ENCODE results near the gene P2RX2. TPM values are rescaled to one million over a fixed set of nuclear protein-coding genes. Genes with fewer than 3 reads are reported as not detected.

P2RX2 gene
- total RNA-seq, 1 experiment from 2014 or later = not detected

DNA sequence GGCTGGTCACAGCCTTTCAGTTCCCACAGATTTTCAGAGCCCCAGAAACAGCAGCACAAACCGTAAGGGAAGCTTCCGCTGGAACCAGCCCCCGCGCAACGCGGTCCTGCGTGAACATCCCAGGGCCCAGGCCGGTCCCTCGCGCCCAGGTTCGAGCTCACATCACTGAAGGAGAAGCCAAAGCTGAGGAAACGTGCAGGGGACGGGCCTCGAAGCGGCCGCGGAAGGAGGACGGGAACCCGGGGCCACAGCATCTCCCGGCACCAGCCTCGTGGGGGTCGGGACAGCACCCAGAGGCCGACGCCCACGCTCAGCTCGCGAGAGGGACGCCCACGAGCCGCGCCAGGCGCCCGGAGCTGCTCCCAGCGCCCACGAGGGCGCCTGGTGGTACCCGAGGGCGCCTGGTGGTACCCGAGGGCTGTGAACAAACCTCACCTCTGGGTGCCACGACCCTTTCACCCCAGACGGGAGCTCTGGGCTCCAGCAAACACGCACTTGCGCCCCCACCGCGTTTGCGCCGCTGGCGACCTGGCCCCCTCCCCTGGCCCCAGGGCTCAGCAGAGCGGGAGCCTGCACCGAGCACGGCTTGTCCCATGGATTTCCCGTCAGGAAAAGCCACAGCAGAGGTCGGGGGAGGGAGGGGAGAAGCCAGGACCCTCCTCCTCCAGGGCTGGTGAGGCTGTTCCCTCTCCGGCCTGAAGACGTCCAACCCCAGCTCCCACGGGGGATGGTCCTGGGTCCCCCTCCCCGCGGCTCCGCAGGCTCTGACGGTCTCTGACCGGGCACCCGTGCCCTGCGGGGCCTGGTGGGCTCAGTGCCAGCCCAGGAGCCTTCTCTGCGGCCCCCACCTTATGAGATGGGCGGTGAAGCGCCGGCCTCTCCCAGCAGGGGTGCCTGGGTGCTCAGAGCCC lies 15.1 kb upstream of the P2RX2 start:
- H3K9me2 ChIP-seq (ENCODE audit: insufficient read depth) = no peaks in the 10 kb centered on the region
- H3K79me2 ChIP-seq (ENCODE audit: insufficient read depth, low read length) = no peaks in the 10 kb centered on the region
- ChIA-PET POLR2A (no interaction called here), CTCF (no interaction called here), RAD21 (ENCODE audit: low non-redundant PET in 1 of 2, low total read pairs in 2 of 2, uncharacterized antibody in 2 of 2, unreplicated experiment in 2 of 2) (no interaction called here)
- H4K20me1 ChIP-seq (ENCODE audit: insufficient read depth) = no peaks in the 10 kb centered on the region
- no peak for ATAC-seq
- no peak overlapping the region for H3K9ac ChIP-seq (ENCODE audit: low read length)
- no peaks in the 10 kb centered on the region for H3K27me3 ChIP-seq (ENCODE audit: insufficient read depth, low read length)
- H3K4me2 ChIP-seq (ENCODE audit: low read length) = no peak overlapping the region
- DNase-seq (ENCODE audit: low read depth, low spot score) = no peak
- H3K4me3 ChIP-seq (replicated peaks in 1 of 2; ENCODE audit: low read depth in 1 of 2, low read length in 2 of 2) = no peak overlapping the region
- peaks cover 0 to 12% of the 10 kb centered on the region in 2 experiments; a peak in 2 of 4 replicates for H3K4me1 ChIP-seq (ENCODE audit: control insufficient read depth in 1 of 2, insufficient read depth in 2 of 2, low read length in 2 of 2)
- no peaks in the 10 kb centered on the region for H3K36me3 ChIP-seq (ENCODE audit: control insufficient read depth in 1 of 2, insufficient read depth in 2 of 2, low read length in 2 of 2)
- no peak for TF ChIP-seq ELF1 (IDR thresholded peaks at IDR 0.05; ENCODE audit: borderline replicate concordance, low read depth)
- TF ChIP-seq ZFX (IDR thresholded peaks at IDR 0.05) = no peak
- TF ChIP-seq POLR2AphosphoS5 (IDR thresholded peaks at IDR 0.05; ENCODE audit: low read depth, low read length) = no peak
- no peak for TF ChIP-seq ZNF274 (IDR thresholded peaks at IDR 0.05; ENCODE audit: low read depth, low read length)
- no peak for TF ChIP-seq RAD21 (IDR thresholded peaks at IDR 0.05; ENCODE audit: low read depth)
- no peak for TF ChIP-seq CBX3 (IDR thresholded peaks at IDR 0.05; ENCODE audit: low read depth)
- no peak for TF ChIP-seq EZH2phosphoT487 (IDR thresholded peaks at IDR 0.05; ENCODE audit: borderline replicate concordance)
- TF ChIP-seq SRF (IDR thresholded peaks at IDR 0.05; ENCODE audit: low read depth) = no peak
- TF ChIP-seq, protein P1, sequence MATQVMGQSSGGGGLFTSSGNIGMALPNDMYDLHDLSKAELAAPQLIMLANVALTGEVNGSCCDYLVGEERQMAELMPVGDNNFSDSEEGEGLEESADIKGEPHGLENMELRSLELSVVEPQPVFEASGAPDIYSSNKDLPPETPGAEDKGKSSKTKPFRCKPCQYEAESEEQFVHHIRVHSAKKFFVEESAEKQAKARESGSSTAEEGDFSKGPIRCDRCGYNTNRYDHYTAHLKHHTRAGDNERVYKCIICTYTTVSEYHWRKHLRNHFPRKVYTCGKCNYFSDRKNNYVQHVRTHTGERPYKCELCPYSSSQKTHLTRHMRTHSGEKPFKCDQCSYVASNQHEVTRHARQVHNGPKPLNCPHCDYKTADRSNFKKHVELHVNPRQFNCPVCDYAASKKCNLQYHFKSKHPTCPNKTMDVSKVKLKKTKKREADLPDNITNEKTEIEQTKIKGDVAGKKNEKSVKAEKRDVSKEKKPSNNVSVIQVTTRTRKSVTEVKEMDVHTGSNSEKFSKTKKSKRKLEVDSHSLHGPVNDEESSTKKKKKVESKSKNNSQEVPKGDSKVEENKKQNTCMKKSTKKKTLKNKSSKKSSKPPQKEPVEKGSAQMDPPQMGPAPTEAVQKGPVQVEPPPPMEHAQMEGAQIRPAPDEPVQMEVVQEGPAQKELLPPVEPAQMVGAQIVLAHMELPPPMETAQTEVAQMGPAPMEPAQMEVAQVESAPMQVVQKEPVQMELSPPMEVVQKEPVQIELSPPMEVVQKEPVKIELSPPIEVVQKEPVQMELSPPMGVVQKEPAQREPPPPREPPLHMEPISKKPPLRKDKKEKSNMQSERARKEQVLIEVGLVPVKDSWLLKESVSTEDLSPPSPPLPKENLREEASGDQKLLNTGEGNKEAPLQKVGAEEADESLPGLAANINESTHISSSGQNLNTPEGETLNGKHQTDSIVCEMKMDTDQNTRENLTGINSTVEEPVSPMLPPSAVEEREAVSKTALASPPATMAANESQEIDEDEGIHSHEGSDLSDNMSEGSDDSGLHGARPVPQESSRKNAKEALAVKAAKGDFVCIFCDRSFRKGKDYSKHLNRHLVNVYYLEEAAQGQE (IDR thresholded peaks at IDR 0.05; ENCODE audit: low read depth) = no peak
- no peak for TF ChIP-seq SP1 (IDR thresholded peaks at IDR 0.05; ENCODE audit: low read depth)
- TF ChIP-seq, protein P2, sequence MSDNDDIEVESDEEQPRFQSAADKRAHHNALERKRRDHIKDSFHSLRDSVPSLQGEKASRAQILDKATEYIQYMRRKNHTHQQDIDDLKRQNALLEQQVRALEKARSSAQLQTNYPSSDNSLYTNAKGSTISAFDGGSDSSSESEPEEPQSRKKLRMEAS (IDR thresholded peaks at IDR 0.05) = no peak
- TF ChIP-seq, protein P3, sequence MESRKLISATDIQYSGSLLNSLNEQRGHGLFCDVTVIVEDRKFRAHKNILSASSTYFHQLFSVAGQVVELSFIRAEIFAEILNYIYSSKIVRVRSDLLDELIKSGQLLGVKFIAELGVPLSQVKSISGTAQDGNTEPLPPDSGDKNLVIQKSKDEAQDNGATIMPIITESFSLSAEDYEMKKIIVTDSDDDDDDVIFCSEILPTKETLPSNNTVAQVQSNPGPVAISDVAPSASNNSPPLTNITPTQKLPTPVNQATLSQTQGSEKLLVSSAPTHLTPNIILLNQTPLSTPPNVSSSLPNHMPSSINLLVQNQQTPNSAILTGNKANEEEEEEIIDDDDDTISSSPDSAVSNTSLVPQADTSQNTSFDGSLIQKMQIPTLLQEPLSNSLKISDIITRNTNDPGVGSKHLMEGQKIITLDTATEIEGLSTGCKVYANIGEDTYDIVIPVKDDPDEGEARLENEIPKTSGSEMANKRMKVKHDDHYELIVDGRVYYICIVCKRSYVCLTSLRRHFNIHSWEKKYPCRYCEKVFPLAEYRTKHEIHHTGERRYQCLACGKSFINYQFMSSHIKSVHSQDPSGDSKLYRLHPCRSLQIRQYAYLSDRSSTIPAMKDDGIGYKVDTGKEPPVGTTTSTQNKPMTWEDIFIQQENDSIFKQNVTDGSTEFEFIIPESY (IDR thresholded peaks at IDR 0.05; ENCODE audit: extremely low read depth, insufficient replicate concordance, low read length) = no peak
- TF ChIP-seq, protein P4, sequence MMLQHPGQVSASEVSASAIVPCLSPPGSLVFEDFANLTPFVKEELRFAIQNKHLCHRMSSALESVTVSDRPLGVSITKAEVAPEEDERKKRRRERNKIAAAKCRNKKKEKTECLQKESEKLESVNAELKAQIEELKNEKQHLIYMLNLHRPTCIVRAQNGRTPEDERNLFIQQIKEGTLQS (IDR thresholded peaks at IDR 0.05) = no peak
- TF ChIP-seq TCF7L2 (IDR thresholded peaks at IDR 0.05; ENCODE audit: borderline replicate concordance, extremely low read depth, insufficient read depth, insufficient read length) = no peak
- TF ChIP-seq, protein P5, sequence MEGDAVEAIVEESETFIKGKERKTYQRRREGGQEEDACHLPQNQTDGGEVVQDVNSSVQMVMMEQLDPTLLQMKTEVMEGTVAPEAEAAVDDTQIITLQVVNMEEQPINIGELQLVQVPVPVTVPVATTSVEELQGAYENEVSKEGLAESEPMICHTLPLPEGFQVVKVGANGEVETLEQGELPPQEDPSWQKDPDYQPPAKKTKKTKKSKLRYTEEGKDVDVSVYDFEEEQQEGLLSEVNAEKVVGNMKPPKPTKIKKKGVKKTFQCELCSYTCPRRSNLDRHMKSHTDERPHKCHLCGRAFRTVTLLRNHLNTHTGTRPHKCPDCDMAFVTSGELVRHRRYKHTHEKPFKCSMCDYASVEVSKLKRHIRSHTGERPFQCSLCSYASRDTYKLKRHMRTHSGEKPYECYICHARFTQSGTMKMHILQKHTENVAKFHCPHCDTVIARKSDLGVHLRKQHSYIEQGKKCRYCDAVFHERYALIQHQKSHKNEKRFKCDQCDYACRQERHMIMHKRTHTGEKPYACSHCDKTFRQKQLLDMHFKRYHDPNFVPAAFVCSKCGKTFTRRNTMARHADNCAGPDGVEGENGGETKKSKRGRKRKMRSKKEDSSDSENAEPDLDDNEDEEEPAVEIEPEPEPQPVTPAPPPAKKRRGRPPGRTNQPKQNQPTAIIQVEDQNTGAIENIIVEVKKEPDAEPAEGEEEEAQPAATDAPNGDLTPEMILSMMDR (IDR thresholded peaks at IDR 0.05 in 2 of 3, conservative IDR thresholded peaks at IDR 0.05 in 1 of 3; ENCODE audit: borderline replicate concordance in 1 of 3, insufficient read depth in 1 of 3, low read depth in 2 of 3, low read length in 2 of 3) = no peak
- no peak for TF ChIP-seq FOSL1 (IDR thresholded peaks at IDR 0.05; ENCODE audit: low read depth)
- TF ChIP-seq JUND (IDR thresholded peaks at IDR 0.05) = no peak
- no peak for TF ChIP-seq EGR1 (IDR thresholded peaks at IDR 0.05; ENCODE audit: low read depth)
- TF ChIP-seq SIN3A (IDR thresholded peaks at IDR 0.05; ENCODE audit: low read depth) = no peak
- TF ChIP-seq EZH2 (IDR thresholded peaks at IDR 0.05) = no peak
- H2AFZ ChIP-seq (ENCODE audit: low read depth, low read length, poor library complexity, severe bottlenecking) = no peak overlapping the region
- no TSS peak for BruUV-seq (replicated peaks)
- H3K27ac ChIP-seq (ENCODE audit: low read depth, low read length) = no peak overlapping the region
- no peaks in the 10 kb centered on the region for H3K9me3 ChIP-seq (ENCODE audit: control insufficient read depth in 1 of 2, insufficient read depth in 1 of 2, low read depth in 1 of 2, low read length in 2 of 2)
- intact Hi-C loops (cut with micrococcal nuclease) = no loop called here

Data from HCT116 (cell line).